Activated naive CD4-positive, alpha-beta T cell treated with anti-CD3 and anti-CD28 coated beads, Interleukin-2, amount 50 U/mL, for 24 hours (primary cell): Measurements from ENCODE around the gene TMEM170B.

Experiments
- H3K27ac Mint-ChIP-seq: one replicate; pipeline ENCODE4 v1.8.0; 2021; ENCODE audit warnings: mild to moderate bottlenecking, mixed read lengths
- H3K27me3 Mint-ChIP-seq: one replicate; pipeline ENCODE4 v1.8.0; 2021; ENCODE audit warnings: mixed read lengths
- H3K36me3 Mint-ChIP-seq: one replicate; pipeline ENCODE4 v1.8.0; 2021; ENCODE audit warnings: mixed read lengths
- H3K4me1 Mint-ChIP-seq: one replicate; pipeline ENCODE4 v1.8.0; 2021; ENCODE audit warnings: mixed read lengths
- H3K4me3 Mint-ChIP-seq: one replicate; pipeline ENCODE4 v1.8.0; 2021; ENCODE audit warnings: mild to moderate bottlenecking, mixed read lengths
- H3K9me3 Mint-ChIP-seq: one replicate; pipeline ENCODE4 v1.8.0; 2021; ENCODE audit warnings: mixed read lengths

TMEM170B gene

DNA sequence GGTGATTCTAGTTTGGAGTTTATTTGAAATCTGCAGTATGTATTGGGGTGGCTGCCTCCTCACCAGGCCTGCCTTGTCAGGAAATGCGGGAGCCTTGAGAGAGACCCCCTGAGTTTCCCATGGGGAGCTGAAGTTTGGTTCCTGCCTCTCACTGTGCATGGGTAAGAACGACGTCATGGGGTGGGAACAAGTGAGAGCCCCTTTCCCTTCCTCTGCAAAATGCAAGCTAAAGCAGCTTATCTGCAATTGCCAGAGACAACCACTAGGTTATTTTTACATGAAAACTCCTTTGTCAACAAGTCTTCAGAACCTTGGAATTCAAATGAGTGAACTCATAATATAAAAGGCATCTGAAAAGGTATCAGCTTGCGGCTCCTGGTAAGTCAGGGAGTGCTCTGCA is 58.4 kb downstream of the TMEM170B start:
- H3K27me3 Mint-ChIP-seq = no peaks in the 10 kb centered on the region
- H3K4me1 Mint-ChIP-seq = no peaks in the 10 kb centered on the region
- no peaks in the 10 kb centered on the region for H3K9me3 Mint-ChIP-seq
- no peak overlapping the region for H3K4me3 Mint-ChIP-seq
- H3K27ac Mint-ChIP-seq = no peak overlapping the region
- no peaks in the 10 kb centered on the region for H3K36me3 Mint-ChIP-seq

GRCh38 chr6:11596640-11597237 is 59.2 kb downstream of the TMEM170B start:
- H3K9me3 Mint-ChIP-seq = no peaks in the 10 kb centered on the region
- no peaks in the 10 kb centered on the region for H3K36me3 Mint-ChIP-seq
- no peak overlapping the region for H3K4me3 Mint-ChIP-seq
- H3K27ac Mint-ChIP-seq = no peak overlapping the region
- H3K4me1 Mint-ChIP-seq = no peaks in the 10 kb centered on the region
- H3K27me3 Mint-ChIP-seq = no peaks in the 10 kb centered on the region

- no peaks in the 10 kb centered on the region for H3K36me3 Mint-ChIP-seq
- H3K9me3 Mint-ChIP-seq = no peaks in the 10 kb centered on the region
- no peak overlapping the region for H3K27ac Mint-ChIP-seq
- H3K27me3 Mint-ChIP-seq = peaks cover 3% of the 10 kb centered on the region
- no peak overlapping the region for H3K4me3 Mint-ChIP-seq
- H3K4me1 Mint-ChIP-seq = no peaks in the 10 kb centered on the region
Measured at GRCh38 chr6:11598687-11599086, 61.1 kb downstream of the TMEM170B start.

GRCh38 chr6:11600251-11600650 is 62.7 kb downstream of the TMEM170B start:
- no peak overlapping the region for H3K4me3 Mint-ChIP-seq
- peaks cover 3% of the 10 kb centered on the region for H3K27me3 Mint-ChIP-seq
- H3K9me3 Mint-ChIP-seq = no peaks in the 10 kb centered on the region
- no peak overlapping the region for H3K27ac Mint-ChIP-seq
- H3K36me3 Mint-ChIP-seq = no peaks in the 10 kb centered on the region
- H3K4me1 Mint-ChIP-seq = no peaks in the 10 kb centered on the region

- H3K27ac Mint-ChIP-seq = no peak overlapping the region
- no peaks in the 10 kb centered on the region for H3K4me1 Mint-ChIP-seq
- no peak overlapping the region for H3K4me3 Mint-ChIP-seq
- H3K36me3 Mint-ChIP-seq = no peaks in the 10 kb centered on the region
- H3K27me3 Mint-ChIP-seq = peaks cover 5% of the 10 kb centered on the region
- no peaks in the 10 kb centered on the region for H3K9me3 Mint-ChIP-seq
Measured at GRCh38 chr6:11601776-11602605, 64.4 kb downstream of the TMEM170B start.

- no peaks in the 10 kb centered on the region for H3K4me1 Mint-ChIP-seq
- no peaks in the 10 kb centered on the region for H3K36me3 Mint-ChIP-seq
- no peaks in the 10 kb centered on the region for H3K9me3 Mint-ChIP-seq
- peaks cover 5% of the 10 kb centered on the region for H3K27me3 Mint-ChIP-seq
- no peak overlapping the region for H3K4me3 Mint-ChIP-seq
- H3K27ac Mint-ChIP-seq = no peak overlapping the region
Measured at GRCh38 chr6:11604215-11604614, 66.7 kb downstream of the TMEM170B start.

DNA sequence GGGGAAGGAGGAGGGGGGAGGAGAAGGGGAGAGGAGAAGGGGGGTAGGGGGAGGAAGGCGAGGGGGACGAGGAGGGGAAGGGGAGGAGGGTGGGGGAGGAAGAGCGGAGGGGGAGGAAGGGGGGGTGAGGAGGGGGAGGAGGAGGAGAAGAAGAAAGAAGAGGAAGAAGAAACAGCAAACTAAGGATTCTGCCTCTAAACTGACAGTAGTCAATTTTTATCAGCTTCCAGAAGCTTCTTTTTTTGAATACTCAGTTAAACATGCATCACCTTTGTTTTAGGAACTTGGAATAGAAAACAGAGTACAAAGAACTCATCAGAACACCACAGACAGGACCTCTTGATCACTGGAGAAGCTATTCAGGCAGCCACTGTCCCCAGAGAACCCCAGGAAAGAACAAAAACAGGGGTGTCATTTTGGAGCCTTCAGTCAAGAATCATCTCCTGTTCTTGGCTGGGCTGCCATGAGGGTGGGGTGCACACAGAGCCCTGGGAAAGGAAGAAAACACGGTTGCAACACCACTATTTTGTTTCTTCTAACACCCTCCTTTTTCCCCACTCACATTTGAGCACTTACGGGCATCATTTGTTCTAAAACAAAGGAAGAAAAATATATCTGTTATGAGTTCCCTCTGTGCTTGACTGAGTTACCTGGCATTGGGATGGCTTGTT is 67.4 kb downstream of the TMEM170B start:
- Mint-ChIP-seq H3K4me1 (no peaks in the 10 kb centered on the region), H3K27me3 (peaks cover 5% of the 10 kb centered on the region), H3K4me3 (no peak overlapping the region), H3K36me3 (no peaks in the 10 kb centered on the region), H3K9me3 (no peaks in the 10 kb centered on the region), H3K27ac (no peak overlapping the region)

DNA sequence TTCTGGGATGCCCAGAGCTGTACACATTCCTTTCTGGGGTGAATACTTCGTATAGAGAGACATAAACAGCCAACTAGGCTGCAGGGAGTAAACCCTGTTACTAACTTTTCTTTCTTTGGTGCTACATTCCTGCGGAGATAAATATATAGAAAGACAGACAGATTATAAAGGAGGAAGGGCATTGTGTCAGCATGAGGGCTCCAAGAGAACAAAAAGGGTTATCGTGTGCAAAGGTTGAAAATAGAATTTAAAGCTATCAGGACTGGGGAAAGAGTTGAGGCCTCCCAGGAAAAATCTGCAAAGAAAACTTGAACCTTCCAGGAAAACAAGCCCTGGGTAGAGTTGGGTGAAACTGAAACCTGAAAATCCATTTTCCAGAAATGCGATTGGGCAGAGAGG is 68.0 kb downstream of the TMEM170B start:
- Mint-ChIP-seq H3K27ac (no peak overlapping the region), H3K9me3 (no peaks in the 10 kb centered on the region), H3K27me3 (peaks cover 5% of the 10 kb centered on the region)

GRCh38 chr6:11606332-11606731 is 68.8 kb downstream of the TMEM170B start:
- Mint-ChIP-seq H3K4me1 (no peaks in the 10 kb centered on the region), H3K4me3 (no peak overlapping the region), H3K36me3 (no peaks in the 10 kb centered on the region), H3K27ac (no peak overlapping the region), H3K9me3 (no peaks in the 10 kb centered on the region), H3K27me3 (peaks cover 5% of the 10 kb centered on the region)

More for the DNA sequence above, 68.0 kb downstream of the TMEM170B start:
- Mint-ChIP-seq H3K36me3 (no peaks in the 10 kb centered on the region), H3K4me3 (no peak overlapping the region), H3K4me1 (no peaks in the 10 kb centered on the region)

DNA sequence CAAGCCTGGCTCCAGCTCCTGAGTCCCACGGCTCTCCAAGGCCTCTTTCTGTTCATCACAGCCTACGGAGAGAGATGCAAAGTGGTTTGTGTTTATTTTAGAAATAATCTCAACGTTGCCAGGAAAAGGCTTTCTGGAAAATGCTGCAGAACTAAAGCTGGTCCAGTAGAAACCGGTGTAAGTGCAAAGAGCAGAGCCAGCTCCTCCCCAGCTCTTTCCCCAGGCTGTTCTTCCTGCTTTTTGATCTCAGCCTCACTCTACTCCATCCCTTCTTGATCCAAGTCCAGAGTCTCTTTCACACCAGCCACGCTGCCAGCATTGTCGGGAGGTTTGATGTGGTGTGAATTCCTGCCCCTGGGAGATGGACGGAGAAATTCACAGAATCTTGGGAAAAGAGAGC is 69.8 kb downstream of the TMEM170B start:
- H3K27me3 Mint-ChIP-seq = peaks cover 5% of the 10 kb centered on the region
- H3K4me3 Mint-ChIP-seq = no peak overlapping the region
- no peaks in the 10 kb centered on the region for H3K36me3 Mint-ChIP-seq
- no peaks in the 10 kb centered on the region for H3K9me3 Mint-ChIP-seq
- no peak overlapping the region for H3K27ac Mint-ChIP-seq
- no peaks in the 10 kb centered on the region for H3K4me1 Mint-ChIP-seq

DNA sequence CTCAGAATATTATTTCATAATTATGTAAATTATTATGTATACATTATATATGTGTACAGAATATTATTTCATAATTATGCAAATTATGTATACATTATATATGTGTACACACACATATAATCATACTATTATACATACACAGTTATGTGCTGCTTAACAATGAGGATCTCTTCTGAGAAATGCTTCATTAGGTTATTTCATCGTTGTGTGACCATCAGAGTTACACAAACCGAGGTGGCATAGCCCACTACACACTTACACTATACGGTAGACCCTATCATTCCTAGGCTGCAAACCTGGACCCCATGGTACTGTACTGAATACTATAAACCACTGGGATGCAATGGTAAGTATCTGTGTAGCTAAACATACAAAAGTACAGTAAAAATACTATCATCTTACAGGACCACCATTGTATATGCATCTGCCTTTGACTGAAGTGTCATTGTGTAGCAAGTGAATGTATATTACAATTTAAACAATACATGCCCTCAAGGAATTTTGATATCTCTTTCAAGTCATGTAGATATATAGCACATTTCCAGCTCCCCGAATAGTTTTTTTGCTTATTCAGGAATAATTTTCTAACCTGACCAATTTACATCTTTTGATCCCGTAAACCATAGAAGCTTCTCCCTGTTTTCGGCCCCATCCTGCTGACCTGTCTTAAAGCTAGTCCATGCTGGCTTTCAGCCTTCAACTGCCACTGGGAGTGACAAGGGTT is 71.2 kb downstream of the TMEM170B start:
- H3K9me3 Mint-ChIP-seq = no peaks in the 10 kb centered on the region
- H3K27ac Mint-ChIP-seq = no peak overlapping the region
- no peaks in the 10 kb centered on the region for H3K4me1 Mint-ChIP-seq
- H3K27me3 Mint-ChIP-seq = peaks cover 2% of the 10 kb centered on the region
- no peaks in the 10 kb centered on the region for H3K36me3 Mint-ChIP-seq
- no peak overlapping the region for H3K4me3 Mint-ChIP-seq

DNA sequence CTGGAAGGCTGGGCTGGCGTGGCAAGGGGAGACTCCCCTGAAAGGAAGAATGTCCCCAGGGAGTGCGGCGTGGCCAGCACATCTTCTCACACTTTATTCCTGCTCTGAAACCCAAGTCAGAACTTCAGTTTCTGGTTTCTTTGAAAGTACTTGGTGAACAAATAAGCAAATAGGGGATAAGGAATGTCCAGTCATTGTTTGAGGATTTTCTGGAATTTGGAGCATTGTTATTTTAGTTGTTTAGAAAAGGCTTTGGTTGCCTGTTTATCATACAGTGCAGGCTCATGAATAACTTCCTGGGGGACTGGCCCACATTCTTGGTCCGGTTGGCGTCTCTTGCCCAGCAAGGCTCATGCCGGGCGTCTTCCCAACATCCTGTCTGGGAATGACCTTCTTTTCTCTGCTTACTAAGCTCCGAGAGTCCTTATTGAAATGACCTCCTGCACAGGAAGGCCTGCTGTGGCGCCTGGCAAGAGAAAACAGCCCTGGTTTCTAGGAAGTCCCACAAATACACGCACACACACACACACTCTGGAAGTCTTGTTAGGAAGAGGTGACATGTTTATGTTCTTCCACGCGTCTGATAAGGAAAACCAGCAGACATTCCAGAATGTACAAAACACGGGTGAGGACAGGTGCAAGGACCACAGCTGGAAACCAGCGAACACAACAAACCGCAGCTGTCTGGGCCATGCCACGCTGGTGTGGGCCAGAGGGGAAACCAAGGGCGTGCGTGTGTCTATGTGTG is 71.9 kb downstream of the TMEM170B start:
- Mint-ChIP-seq H3K27ac (no peak overlapping the region), H3K4me3 (no peak overlapping the region), H3K4me1 (no peaks in the 10 kb centered on the region), H3K36me3 (no peaks in the 10 kb centered on the region), H3K27me3 (peaks cover 2% of the 10 kb centered on the region), H3K9me3 (no peaks in the 10 kb centered on the region)

- Mint-ChIP-seq H3K4me3 (no peak overlapping the region), H3K27me3 (no peaks in the 10 kb centered on the region)
Measured at GRCh38 chr6:11613336-11613735, 75.8 kb downstream of the TMEM170B start.

DNA sequence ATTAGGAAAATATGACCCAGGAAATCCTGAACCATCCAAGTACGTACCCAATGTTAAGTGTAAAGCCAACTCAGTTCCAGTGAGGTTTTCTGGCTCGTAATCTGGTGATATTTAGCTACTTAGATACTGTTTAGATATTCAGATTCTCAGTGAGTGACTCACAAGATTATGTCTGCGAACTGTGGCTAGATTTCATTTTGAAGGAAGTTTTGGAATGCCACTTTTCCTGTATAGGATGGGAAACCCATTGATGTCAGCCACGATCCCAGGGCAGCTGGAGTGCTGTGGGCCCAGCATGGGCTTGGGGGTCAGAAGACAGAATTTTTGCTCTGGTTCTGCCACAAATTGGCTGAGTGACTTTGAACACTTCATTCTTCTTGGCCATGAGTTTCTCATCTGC is 76.3 kb downstream of the TMEM170B start:
- H3K36me3 Mint-ChIP-seq = no peaks in the 10 kb centered on the region
- no peak overlapping the region for H3K4me3 Mint-ChIP-seq
- no peaks in the 10 kb centered on the region for H3K9me3 Mint-ChIP-seq
- no peaks in the 10 kb centered on the region for H3K27me3 Mint-ChIP-seq
- H3K4me1 Mint-ChIP-seq = no peaks in the 10 kb centered on the region
- no peak overlapping the region for H3K27ac Mint-ChIP-seq

More at GRCh38 chr6:11613336-11613735, 75.8 kb downstream of the TMEM170B start:
- Mint-ChIP-seq H3K4me1 (no peaks in the 10 kb centered on the region), H3K9me3 (no peaks in the 10 kb centered on the region), H3K27ac (no peak overlapping the region), H3K36me3 (no peaks in the 10 kb centered on the region)
